NCI-H1417 treated with DMSO at 0.1 percent for 48 hours (cell line): ENCODE results near the gene TRAF2.
"Not testable (repeated sequence)": the region's sequence is repeated elsewhere in the genome, so short reads cannot be mapped to it uniquely, and the experiment has no call there.

ENCODE experiments used
- DNase-seq: peaks from one replicate; lab custom pipeline; 2025; lab: John Stamatoyannopoulos, UW

The TRAF2 gene

GRCh38 chr9:136882109-136882946 is 4.0 kb upstream of the TRAF2 start:
- DNase-seq = no peak

GRCh38 chr9:136882947-136883283 is 3.4 kb upstream of the TRAF2 start:
- DNase-seq = not testable (repeated sequence)

DNA sequence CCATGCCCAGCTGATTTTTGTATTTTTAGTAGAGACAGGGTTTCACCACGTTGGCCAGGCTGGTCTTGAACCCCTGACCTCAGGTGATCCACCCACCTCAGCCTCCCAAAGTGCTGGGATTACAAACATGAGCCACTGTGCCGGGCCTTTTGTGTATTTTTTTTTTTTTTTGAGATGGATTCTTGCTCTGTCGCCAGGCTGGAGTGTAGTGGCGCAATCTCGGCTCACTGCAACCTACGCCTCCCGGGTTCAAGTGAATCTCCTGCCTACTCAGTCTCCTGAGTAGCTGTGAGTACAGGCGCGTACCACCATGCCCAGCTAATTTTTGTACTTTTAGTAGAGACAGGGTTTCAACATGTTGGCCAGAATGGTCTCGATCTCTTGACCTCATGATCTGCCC is 2.6 kb upstream of the TRAF2 start:
- not testable (repeated sequence) for DNase-seq

GRCh38 chr9:136886610-136887597 is 588 bp downstream of the TRAF2 start:
- DNase-seq = no peak

GRCh38 chr9:136888454-136888853 is 2.1 kb downstream of the TRAF2 start:
- DNase-seq = no peak

DNA sequence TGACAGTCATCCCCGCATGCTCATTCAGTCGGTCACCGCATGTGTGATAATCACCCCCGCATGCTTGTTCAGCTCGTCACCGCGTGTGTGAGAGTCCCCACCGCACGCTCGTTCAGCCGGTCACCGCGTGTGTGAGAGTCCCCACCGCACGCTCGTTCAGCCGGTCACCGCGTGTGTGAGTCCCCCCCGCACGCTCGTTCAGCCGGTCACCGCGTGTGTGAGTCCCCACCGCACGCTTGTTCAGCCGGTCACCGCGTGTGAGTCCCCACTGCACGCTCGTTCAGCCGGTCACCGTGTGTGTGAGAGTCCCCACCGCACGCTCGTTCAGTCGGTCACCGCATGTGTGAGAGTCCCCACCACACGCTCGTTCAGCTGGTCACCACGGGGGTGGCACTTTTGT is 3.5 kb downstream of the TRAF2 start:
- no peak for DNase-seq

DNA sequence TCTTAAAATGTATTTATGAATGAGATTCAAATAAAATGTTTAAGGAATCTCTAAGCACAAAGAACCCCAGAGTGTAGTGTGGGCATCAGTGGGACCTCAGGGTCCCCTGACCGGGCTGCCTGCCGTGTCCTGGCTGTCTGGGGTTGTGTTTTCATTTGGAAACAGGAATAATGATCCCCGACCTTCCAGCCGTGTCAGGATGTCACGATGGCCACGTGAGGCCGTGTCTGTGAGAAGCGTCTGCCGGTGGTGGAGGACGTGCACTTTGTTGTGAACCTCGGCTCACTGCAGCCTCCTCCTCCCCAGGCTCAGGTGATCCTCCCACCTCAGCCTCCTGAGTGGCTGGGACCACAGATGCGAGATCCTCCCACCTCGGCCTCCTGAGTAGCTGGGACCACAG is 4.3 kb downstream of the TRAF2 start:
- DNase-seq = no peak

DNA sequence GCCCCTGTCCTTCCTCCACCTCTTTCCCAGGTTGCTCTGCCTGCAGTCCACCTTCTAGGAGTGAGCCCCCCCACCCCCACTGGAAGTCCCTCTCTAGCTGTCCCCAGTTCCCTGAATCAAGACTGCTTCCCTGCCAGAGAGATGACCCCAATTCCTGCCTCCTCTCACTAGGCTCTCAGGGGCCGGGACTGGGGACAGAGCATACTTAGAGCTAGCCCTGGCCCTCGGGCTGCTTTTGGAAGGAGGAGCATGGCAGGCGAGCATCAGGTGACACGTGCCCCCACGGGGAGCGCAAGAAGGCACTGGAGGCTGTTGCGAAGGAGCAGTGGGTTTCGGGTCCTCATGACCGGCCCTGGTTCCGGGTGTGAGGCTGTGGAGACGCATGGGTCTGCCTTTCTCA is 9.7 kb downstream of the TRAF2 start:
- no peak for DNase-seq

- no peak for DNase-seq
These were observed 12.3 kb downstream of the TRAF2 start for GRCh38 chr9:136898483-136899100.

DNA sequence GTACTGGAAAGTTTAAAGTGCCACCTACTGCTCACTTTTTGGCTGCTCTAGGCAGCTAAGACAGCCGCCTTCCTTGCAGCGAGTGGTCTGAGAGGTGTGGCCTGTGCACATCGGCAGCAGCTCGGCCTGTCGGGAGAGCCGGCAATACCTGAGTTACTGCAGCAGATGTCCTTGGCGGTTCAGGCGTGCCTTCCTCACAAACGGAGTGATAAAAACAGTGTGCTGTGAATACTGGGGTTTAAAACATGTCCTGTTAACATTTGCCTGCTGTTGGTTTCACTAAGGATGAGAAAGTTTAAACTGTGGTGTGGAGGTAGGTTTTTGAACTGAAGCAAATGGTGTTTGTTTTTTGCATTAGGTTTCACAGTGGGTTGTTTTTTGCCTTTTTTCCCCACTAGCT is 12.9 kb downstream of the TRAF2 start:
- DNase-seq = no peak

DNA sequence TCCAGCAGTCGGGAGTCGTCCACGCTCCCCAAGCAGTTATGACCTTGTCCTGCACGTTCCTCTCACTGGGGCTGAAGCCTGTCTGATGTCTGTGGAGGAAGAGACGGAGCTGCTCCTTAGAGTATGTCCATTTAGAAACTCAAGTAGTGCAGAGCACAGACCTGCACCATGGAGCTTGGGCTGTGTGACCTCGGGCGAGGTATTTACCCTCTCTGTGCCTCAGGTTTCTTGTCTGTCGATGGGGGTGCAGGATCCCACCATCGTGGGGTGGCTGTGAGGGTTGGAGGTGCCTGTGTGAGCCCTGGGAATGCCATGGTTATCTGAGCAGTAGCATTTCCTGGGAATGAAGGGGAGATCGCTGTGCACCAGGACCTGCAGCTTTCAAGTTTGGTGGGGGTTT is 14.2 kb downstream of the TRAF2 start:
- no peak for DNase-seq

- DNase-seq = no peak
These were observed 14.7 kb downstream of the TRAF2 start for GRCh38 chr9:136900988-136901515.

DNA sequence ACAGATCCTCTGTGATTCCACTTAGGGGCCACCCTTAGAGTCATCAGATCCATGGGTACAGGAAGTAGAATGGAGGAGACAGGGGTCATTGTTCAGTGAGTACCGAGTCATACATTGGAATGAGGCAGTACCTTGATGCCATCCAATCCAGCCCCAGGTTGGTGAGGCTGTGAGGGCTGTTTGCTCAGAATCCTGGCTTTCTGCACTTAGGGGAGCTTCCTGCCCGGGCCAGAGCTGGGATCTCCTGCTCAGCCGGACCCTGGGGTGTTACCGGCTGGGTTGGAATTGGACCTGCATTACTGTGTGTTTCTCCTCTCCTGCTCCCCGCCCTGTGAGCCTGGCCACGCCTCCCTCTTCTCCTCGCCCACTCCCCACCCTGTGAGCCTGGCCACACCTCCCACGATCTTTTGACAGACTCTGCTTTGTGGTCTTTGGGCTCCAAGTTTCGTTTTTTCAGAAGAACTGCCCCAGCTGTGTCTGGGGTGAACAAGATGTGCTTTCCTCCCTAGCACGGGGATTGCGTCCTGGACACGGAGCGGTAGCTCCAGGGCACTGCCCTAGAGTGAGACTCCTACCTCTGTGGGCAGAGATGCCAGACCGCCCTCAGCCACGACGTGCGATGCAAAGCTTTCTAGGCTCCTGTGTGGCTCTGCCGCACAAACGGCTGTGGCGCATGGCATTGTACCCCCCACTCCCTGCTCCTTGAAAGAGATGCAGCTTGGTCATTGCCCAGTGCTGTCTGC is 15.4 kb downstream of the TRAF2 start:
- no peak for DNase-seq

GRCh38 chr9:136902259-136902821 is 16.0 kb downstream of the TRAF2 start:
- no peak for DNase-seq

- no peak for DNase-seq
These were observed 16.8 kb downstream of the TRAF2 start for GRCh38 chr9:136903041-136903554.

- DNase-seq = no peak
These were observed 19.9 kb downstream of the TRAF2 start for GRCh38 chr9:136906266-136906665.

DNA sequence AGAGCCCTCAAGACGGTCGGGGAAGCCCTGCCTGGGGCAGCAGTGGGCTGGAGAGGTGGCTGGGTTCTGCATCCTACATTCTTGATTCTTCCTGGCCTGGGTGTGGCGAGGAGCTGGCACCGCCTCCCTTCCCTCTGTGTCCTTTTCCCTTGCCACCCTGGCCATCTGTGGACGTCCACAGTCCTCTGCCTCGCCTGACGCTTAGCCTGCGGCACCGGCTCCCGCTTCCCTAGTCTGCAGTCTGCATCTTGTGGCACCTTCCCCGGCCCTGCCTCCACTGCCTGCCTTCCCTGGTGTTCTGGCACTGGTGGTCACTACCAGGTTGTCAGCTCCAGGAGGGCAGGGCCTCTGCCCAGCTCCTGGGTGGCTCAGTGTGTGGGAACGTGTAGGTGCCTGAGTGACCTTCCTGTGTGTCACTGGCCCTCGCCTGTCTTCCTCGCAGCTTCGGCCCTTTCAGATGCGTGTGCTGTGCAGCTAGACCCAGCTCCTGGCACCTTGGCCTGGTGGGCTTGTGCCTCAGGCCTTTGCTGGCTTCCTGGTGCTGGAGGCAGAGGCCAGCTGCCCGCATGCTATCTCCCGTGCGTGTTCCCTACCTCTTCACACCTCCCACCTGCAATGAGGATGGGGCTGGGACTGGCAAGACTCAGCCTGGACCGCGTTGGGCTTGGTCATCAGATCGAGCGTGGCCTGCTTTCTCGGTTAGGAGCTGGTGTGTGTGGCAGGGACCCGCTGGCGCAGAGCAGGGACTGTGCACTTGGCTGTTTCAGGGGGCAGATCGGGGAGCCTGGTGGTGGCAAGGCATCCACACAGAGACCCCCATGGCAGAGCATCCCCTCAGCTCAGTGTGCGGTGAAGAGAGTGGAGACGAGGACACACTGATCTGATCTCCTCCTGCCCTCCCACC is 20.9 kb downstream of the TRAF2 start:
- DNase-seq = no peak

DNA sequence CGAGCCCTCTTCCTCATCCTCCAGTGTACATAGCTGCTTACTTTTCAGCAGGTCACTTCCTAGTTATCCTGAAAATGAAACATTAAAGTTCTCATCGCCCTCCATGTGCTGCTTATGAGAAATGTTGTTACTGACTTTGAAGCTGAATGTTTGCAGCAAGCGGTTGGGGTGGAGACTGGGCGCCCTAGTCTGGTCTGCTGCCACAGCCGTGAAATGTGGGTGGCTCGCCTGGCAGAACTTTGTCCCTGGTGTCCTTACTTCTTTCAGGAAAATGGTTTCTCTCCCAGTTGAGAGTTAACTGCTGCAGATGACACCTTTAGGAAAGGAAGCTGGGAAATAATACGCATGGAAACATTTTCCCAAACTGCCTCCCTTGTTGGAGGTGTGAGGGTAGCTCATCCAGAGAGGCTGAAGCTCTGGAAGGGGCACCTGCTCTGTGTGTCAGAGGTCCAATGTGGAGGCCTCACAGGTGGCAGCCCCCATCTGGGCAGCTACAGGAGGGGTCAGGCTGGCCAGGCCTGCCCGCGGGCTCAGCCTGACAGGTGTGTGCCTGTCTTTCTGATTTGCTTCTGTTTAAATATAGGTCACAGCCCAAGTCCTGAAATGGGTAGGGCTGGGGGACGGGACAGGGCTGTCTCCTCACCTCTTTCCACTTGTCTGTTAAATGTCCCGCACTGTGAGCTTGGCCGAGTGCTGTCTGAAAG is 24.0 kb downstream of the TRAF2 start:
- no peak for DNase-seq

- no peak for DNase-seq
These were observed 24.6 kb downstream of the TRAF2 start for GRCh38 chr9:136910901-136911245.
